Progenitor cell of endocrine pancreas (in vitro differentiated cells): ENCODE measurements around the gene PCCA. TPM values are rescaled to one million over a fixed set of nuclear protein-coding genes. Genes with fewer than 3 reads are reported as not detected.

Experiments
- DNase-seq: peaks from one replicate; pipeline ENCODE4 v3.0.0; 2021; ENCODE audit warnings: low spot score; ENCODE audit not compliant: unreplicated experiment
- H3K27ac Mint-ChIP-seq: 2 replicates; pipeline ENCODE4 v1.8.0; 2021; ENCODE audit warnings: mild to moderate bottlenecking, moderate library complexity, mixed read lengths
- H3K27me3 Mint-ChIP-seq: 2 replicates; pipeline ENCODE4 v1.8.0; 2021; ENCODE audit warnings: mixed read lengths
- H3K36me3 Mint-ChIP-seq: 2 replicates; pipeline ENCODE4 v1.8.0; 2022; ENCODE audit warnings: mixed read lengths; ENCODE audit not compliant: insufficient read depth
- H3K4me1 Mint-ChIP-seq: 2 replicates; pipeline ENCODE4 v1.8.0; 2021; ENCODE audit warnings: low read depth, mixed read lengths
- H3K4me3 Mint-ChIP-seq: 2 replicates; pipeline ENCODE4 v1.8.0; 2021; ENCODE audit warnings: low read depth, mild to moderate bottlenecking, moderate library complexity, mixed read lengths
- H3K9me3 Mint-ChIP-seq: 2 replicates; pipeline ENCODE4 v1.8.0; 2021; ENCODE audit warnings: low read depth, mixed read lengths
- total RNA-seq: library from RNA; stranded (reverse); gene quantifications from 2 replicates; pipeline ENCODE4 v1.2.1, GENCODE V29; 2021
- TF ChIP-seq, protein P1 (sequence below): fragments of 200-600 bp; sonication (generic); IDR thresholded peaks from one replicate; pipeline ENCODE4 v1.5.0; 2021; ENCODE audit warnings: antibody characterized with exemption, mild to moderate bottlenecking; ENCODE audit not compliant: unreplicated experiment

PCCA gene
- total RNA-seq, 1 donor from 2014 or later: 48.1 TPM

DNA sequence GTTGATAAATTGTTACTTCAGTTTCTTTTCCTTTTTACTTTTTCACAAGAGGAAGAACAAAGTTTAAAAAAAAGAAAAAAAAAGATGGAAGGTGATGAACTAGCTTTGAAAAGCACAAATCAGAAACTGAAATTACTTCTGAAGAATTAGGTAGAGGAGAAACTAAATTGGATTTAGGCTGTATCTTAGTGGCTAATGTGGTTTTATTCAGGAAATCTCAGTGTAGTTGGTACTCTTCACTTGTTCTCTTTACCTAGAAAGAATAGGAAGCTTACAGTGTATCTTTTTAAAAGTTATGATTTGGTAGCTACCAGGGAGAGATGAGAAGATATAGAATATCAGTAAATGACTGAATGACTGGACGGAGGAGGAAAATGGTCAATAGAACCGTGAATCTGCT is 252.0 kb downstream of the PCCA start:
- TF ChIP-seq, protein P1, sequence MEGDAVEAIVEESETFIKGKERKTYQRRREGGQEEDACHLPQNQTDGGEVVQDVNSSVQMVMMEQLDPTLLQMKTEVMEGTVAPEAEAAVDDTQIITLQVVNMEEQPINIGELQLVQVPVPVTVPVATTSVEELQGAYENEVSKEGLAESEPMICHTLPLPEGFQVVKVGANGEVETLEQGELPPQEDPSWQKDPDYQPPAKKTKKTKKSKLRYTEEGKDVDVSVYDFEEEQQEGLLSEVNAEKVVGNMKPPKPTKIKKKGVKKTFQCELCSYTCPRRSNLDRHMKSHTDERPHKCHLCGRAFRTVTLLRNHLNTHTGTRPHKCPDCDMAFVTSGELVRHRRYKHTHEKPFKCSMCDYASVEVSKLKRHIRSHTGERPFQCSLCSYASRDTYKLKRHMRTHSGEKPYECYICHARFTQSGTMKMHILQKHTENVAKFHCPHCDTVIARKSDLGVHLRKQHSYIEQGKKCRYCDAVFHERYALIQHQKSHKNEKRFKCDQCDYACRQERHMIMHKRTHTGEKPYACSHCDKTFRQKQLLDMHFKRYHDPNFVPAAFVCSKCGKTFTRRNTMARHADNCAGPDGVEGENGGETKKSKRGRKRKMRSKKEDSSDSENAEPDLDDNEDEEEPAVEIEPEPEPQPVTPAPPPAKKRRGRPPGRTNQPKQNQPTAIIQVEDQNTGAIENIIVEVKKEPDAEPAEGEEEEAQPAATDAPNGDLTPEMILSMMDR: no peak
- H3K4me3 Mint-ChIP-seq: no peak overlapping the region
- H3K9me3 Mint-ChIP-seq: peaks cover 4% of the 10 kb centered on the region
- no peaks in the 10 kb centered on the region for H3K27me3 Mint-ChIP-seq
- H3K4me1 Mint-ChIP-seq: no peaks in the 10 kb centered on the region
- H3K27ac Mint-ChIP-seq: no peak overlapping the region
- H3K36me3 Mint-ChIP-seq: peaks cover 25% of the 10 kb centered on the region
- no peak for DNase-seq

DNA sequence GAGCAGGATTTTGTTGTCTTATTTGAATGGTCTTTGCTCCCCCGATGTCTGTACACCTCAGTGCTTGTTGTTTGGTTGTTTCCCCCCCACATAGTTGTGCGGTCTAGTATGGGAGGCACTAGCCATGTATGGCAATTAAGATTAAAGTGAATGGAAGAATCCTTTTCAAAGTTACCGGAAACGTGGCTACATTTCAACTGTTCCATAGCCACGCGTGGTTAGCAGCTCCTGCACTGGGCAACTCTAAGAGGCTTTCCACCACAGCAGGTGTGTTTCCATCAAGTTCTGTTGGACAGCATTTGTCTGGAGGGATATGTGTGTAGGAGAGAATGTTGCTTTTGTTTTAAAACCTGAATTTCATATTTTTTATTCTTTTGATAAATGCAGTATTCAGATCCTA is 252.4 kb downstream of the PCCA start:
- no peak overlapping the region for H3K27ac Mint-ChIP-seq
- peaks cover 30% of the 10 kb centered on the region for H3K36me3 Mint-ChIP-seq
- DNase-seq: no peak
- H3K4me3 Mint-ChIP-seq: no peak overlapping the region
- H3K4me1 Mint-ChIP-seq: no peaks in the 10 kb centered on the region
- H3K9me3 Mint-ChIP-seq: peaks cover 4% of the 10 kb centered on the region
- H3K27me3 Mint-ChIP-seq: no peaks in the 10 kb centered on the region
- TF ChIP-seq, protein P1: no peak

DNA sequence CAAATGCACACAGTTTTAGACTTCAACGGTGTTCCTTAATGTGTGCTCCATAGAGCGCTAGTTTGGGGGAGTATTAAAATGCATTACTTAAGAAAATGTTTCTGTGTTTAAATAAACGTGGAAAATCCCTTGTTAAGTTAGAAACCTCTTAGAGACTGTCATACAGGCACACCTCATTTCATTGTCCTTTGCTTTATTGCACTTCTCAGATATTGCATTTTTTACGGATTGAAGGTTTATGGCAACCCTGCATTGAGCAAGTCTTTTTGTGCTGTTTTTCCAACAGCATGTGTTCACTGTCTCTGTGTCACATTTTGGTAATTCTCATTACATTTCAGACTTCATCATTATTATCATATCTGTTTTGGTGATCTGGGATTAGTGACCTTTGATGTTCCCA is 255.7 kb downstream of the PCCA start:
- H3K27ac Mint-ChIP-seq: no peak overlapping the region
- H3K27me3 Mint-ChIP-seq: no peaks in the 10 kb centered on the region
- H3K4me3 Mint-ChIP-seq: no peak overlapping the region
- TF ChIP-seq, protein P1: no peak
- H3K9me3 Mint-ChIP-seq: peaks cover 4% of the 10 kb centered on the region
- peaks cover under 1% of the 10 kb centered on the region for H3K4me1 Mint-ChIP-seq
- peaks cover 28% of the 10 kb centered on the region for H3K36me3 Mint-ChIP-seq
- DNase-seq: no peak

DNA sequence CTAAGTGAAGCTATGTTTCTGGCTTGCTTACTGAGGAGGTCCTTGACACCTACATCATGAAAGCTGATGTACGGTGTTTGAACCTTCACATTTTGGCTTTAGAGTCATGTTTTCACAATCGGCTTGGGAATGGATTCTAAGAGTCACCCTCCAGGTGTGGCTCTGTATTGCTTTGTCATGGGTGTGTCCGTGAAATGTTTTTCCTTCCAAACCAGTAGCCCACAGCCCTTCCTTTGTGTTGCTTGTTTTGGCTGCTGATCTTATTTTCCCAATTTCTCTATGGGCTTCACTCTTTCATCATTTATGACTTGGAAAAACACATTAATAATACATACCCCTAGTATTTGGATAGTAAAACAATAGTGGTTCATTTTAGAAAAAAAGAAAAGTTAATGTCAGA is 259.1 kb downstream of the PCCA start:
- peaks cover 3% of the 10 kb centered on the region for H3K4me1 Mint-ChIP-seq
- peaks cover 24% of the 10 kb centered on the region for H3K36me3 Mint-ChIP-seq
- no peak for DNase-seq

DNA sequence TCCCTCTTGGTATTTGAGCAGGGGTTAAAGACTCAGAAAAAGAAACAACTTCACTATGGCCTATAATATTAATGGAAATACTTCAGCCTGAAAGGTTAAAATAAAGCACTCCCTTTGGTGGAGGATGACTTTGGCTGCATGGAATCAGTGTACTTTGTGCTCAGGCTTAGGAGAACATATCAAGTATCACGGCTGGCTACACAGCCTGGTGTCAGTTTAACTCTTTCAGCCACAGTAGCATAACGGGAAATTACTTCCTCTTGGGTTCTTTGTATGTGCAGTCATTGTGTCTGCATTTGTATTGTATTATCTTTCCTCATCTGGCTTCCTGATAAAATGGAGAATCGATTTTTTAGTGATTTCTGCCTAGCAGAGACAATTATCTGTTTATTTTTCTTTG is 260.7 kb downstream of the PCCA start:
- Mint-ChIP-seq H3K9me3 (peaks cover 4% of the 10 kb centered on the region), H3K36me3 (peaks cover 13% of the 10 kb centered on the region), H3K4me3 (no peak overlapping the region), H3K4me1 (peaks cover 6% of the 10 kb centered on the region), H3K27ac (no peak overlapping the region), H3K27me3 (no peaks in the 10 kb centered on the region)
- DNase-seq: no peak
- TF ChIP-seq, protein P1: no peak

More for the DNA sequence above, 259.1 kb downstream of the PCCA start:
- TF ChIP-seq, protein P1: no peak
- Mint-ChIP-seq H3K4me3 (no peak overlapping the region), H3K9me3 (peaks cover 4% of the 10 kb centered on the region), H3K27ac (no peak overlapping the region), H3K27me3 (no peaks in the 10 kb centered on the region)
